A673 (cell line): ENCODE data around the gene SERTAD1. TPM values are rescaled to one million over a fixed set of nuclear protein-coding genes. Genes with fewer than 3 reads are reported as not detected.
A peak's percentile ranks its signal among the peaks of the same experiment; 100 is the strongest.

Experiments used
- BruUV-seq: library from RNA; stranded (reverse); fragments of 400-500 nt; replicated peaks from 2 replicates; lab custom pipeline; 2021; lab: Mats Ljungman, UMichigan
- CTCF ChIA-PET: fragments of 300-600 bp; sonication (Branson Sonifier 250); formaldehyde crosslinking; loops from one replicate; lab custom pipeline; 2022; ENCODE audit warnings: antibody characterized with exemption; lab: Charles Lee
- POLR2A ChIA-PET: fragments of 300-600 bp; sonication (Branson Sonifier 250); formaldehyde crosslinking; loops from one replicate; lab custom pipeline; 2022; ENCODE audit warnings: antibody characterized with exemption; ENCODE audit not compliant: low non-redundant PET; lab: Charles Lee
- DNase-seq: peaks from one replicate; pipeline ENCODE4 v3.0.0-alpha.2; 2015; ENCODE audit warnings: low spot score
- H3K27ac ChIP-seq: fragments of 200-600 bp; sonication (generic); 2 replicates; pipeline ENCODE4 v1.5.1; 2016; ENCODE audit warnings: mixed run types, low read depth, mild to moderate bottlenecking, mixed read lengths, antibody characterized with exemption, low read length; ENCODE audit not compliant: poor library complexity, severe bottlenecking
- H3K27me3 ChIP-seq: fragments of 200-600 bp; sonication (generic); replicated peaks from 2 replicates; pipeline ENCODE4 v1.6.1; 2017; ENCODE audit warnings: mixed run types, low read depth, mild to moderate bottlenecking, mixed read lengths, antibody characterized with exemption, low read length; ENCODE audit not compliant: insufficient read depth, poor library complexity
- H3K36me3 ChIP-seq: fragments of 200-600 bp; sonication (generic); 2 replicates; pipeline ENCODE4 v1.6.1; 2016; ENCODE audit warnings: mixed run types, mild to moderate bottlenecking, mixed read lengths, antibody characterized with exemption, low read length; ENCODE audit not compliant: insufficient read depth, poor library complexity, severe bottlenecking
- H3K4me1 ChIP-seq: fragments of 200-600 bp; sonication (generic); 2 replicates; pipeline ENCODE4 v1.6.1; 2017; ENCODE audit warnings: mixed run types, mild to moderate bottlenecking, mixed read lengths, antibody characterized with exemption, low read length; ENCODE audit not compliant: insufficient read depth, poor library complexity, severe bottlenecking
- H3K4me3 ChIP-seq: fragments of 200-600 bp; sonication (generic); 2 replicates; pipeline ENCODE4 v1.5.1; 2016; ENCODE audit warnings: low read depth, mixed run types, mild to moderate bottlenecking, mixed read lengths, low read length; ENCODE audit not compliant: poor library complexity, severe bottlenecking
- H3K9me3 ChIP-seq: fragments of 200-600 bp; sonication (generic); 2 replicates; pipeline ENCODE4 v1.6.1; 2016; ENCODE audit warnings: mixed run types, low read depth, mild to moderate bottlenecking, mixed read lengths, antibody characterized with exemption, low read length; ENCODE audit not compliant: poor library complexity, severe bottlenecking
- CTCF ChIP-seq: fragments of 300-800, 200-600 bp; sonication (generic); conservative IDR thresholded peaks from 2 replicates; pipeline ENCODE4 v1.5.1; 2017; ENCODE audit warnings: low read depth, mild to moderate bottlenecking, antibody characterized with exemption, low read length, moderate library complexity, mixed read lengths
- EZH2 ChIP-seq: fragments of 200-600 bp; sonication (generic); IDR thresholded peaks from 2 replicates; pipeline ENCODE4 v1.6.1; 2017; ENCODE audit warnings: borderline replicate concordance, low read depth, mild to moderate bottlenecking, mixed read lengths, antibody characterized with exemption, low read length; ENCODE audit not compliant: poor library complexity, severe bottlenecking
- intact Hi-C: fragments of 100-400 bp; cut with micrococcal nuclease; formaldehyde crosslinking; loops from one replicate; pipeline ENCODE4 v1.10.0; 2022; ENCODE audit not compliant: unreplicated experiment
- total RNA-seq: library from RNA; stranded (reverse); gene quantifications from 2 replicates; pipeline ENCODE4 v1.2.3, GENCODE V29; 2021

The SERTAD1 gene
- total RNA-seq, 1 experiment from 2014 or later = 16.5 TPM

GRCh38 chr19:40407714-40408597 is 17.8 kb downstream of the SERTAD1 start:
- DNase-seq = no peak
- Histone ChIP-seq H3K9me3 (no peaks in the 10 kb centered on the region), H3K27me3 (no peaks in the 10 kb centered on the region), H3K36me3 (no peaks in the 10 kb centered on the region), H3K4me3 (no peak overlapping the region), H3K4me1 (no peaks in the 10 kb centered on the region), H3K27ac (no peak overlapping the region)
- intact Hi-C loops = no loop called here
- CTCF ChIA-PET = interaction anchor here (2.5 kb wide), 1 partner anchor 13 kb away, joined by 14 read pairs; no protein-coding TSS in a partner anchor
- POLR2A ChIA-PET = interaction anchor here (0.5 kb wide), 1 partner anchor 25 kb away, joined by 3 read pairs; no protein-coding TSS in a partner anchor
- no TSS peak for BruUV-seq
- no peak for TF ChIP-seq CTCF
- TF ChIP-seq EZH2 = no peak

GRCh38 chr19:40403262-40403984 is 22.4 kb downstream of the SERTAD1 start:
- Histone ChIP-seq H3K27me3 (no peaks in the 10 kb centered on the region), H3K4me3 (peak overlapping the region; percentile 62), H3K36me3 (no peaks in the 10 kb centered on the region), H3K27ac (peak overlapping the region; percentile 64), H3K9me3 (no peaks in the 10 kb centered on the region), H3K4me1 (no peaks in the 10 kb centered on the region)
- DNase-seq = peak; percentile 84
- intact Hi-C loops = no loop called here
- ChIA-PET POLR2A (no interaction called here), CTCF (interaction anchor here (0.7 kb wide), 2 partner anchors 196 to 264 kb away, joined by 4 read pairs; no protein-coding TSS in a partner anchor)
- TF ChIP-seq EZH2 (no peak), CTCF (no peak)
- BruUV-seq = no TSS peak

- intact Hi-C loops = no loop called here
- no peaks in the 10 kb centered on the region for H3K27me3 ChIP-seq
- H3K36me3 ChIP-seq = no peaks in the 10 kb centered on the region
- CTCF ChIA-PET = interaction anchor here (0.6 kb wide), 1 partner anchor 119 kb away, joined by 14 read pairs; no protein-coding TSS in a partner anchor
- BruUV-seq = no TSS peak
- DNase-seq = no peak
- H3K27ac ChIP-seq = no peak overlapping the region
- TF ChIP-seq CTCF (no peak), EZH2 (no peak)
- POLR2A ChIA-PET = no interaction called here
- H3K9me3 ChIP-seq = no peaks in the 10 kb centered on the region
- no peaks in the 10 kb centered on the region for H3K4me1 ChIP-seq
- H3K4me3 ChIP-seq = no peak overlapping the region
Measured at GRCh38 chr19:40400559-40400958, 25.2 kb downstream of the SERTAD1 start.
